OCI-M1 (cell line): ENCODE measurements around the gene CACNA2D2.
A peak's percentile ranks its signal among the peaks of the same experiment; 100 is the strongest.

Experiments used
- DNase-seq: peaks from one replicate; lab custom pipeline; 2025; lab: John Stamatoyannopoulos, UW

The CACNA2D2 gene

GRCh38 chr3:50347187-50347813, 156.1 kb downstream of the CACNA2D2 start:
- DNase-seq, result peak; percentile 71

- DNase-seq, result no peak
Observed at GRCh38 chr3:50345586-50346234, 157.7 kb downstream of the CACNA2D2 start, which contains the start of gene ZMYND10. Gene ZMYND10 (minus strand): TSS chr3:50345732. CDS start chr3:50345579, 153 bp downstream.

GRCh38 chr3:50345008-50345407, 158.4 kb downstream of the CACNA2D2 start:
- DNase-seq, result no peak

- no peak for DNase-seq
Observed at GRCh38 chr3:50342813-50343633, 160.4 kb downstream of the CACNA2D2 start.

- no peak for DNase-seq
Observed at GRCh38 chr3:50341996-50342650, 161.3 kb downstream of the CACNA2D2 start.

GRCh38 chr3:50341537-50341936, 161.9 kb downstream of the CACNA2D2 start:
- no peak for DNase-seq

- peak; percentile 82 for DNase-seq
Observed at GRCh38 chr3:50340448-50341329, 162.7 kb downstream of the CACNA2D2 start, which contains the start of gene RASSF1. Gene RASSF1 (minus strand): TSS chr3:50340836. CDS start chr3:50340805, 31 bp downstream.

- peak; percentile 51 for DNase-seq
Observed at GRCh38 chr3:50340147-50340447, 163.3 kb downstream of the CACNA2D2 start.

- DNase-seq, result peak; percentile 46
Observed at GRCh38 chr3:50339485-50340146, 163.8 kb downstream of the CACNA2D2 start.

GRCh38 chr3:50338965-50339364, 164.5 kb downstream of the CACNA2D2 start:
- peak; percentile 68 for DNase-seq

- peak; percentile 97 for DNase-seq
Observed at GRCh38 chr3:50337175-50337861, 166.1 kb downstream of the CACNA2D2 start.

- DNase-seq, result peak; percentile 45
Observed at GRCh38 chr3:50336452-50337174, 166.8 kb downstream of the CACNA2D2 start.

- no peak for DNase-seq
Observed at GRCh38 chr3:50334339-50335075, 168.9 kb downstream of the CACNA2D2 start.

GRCh38 chr3:50333744-50334328, 169.6 kb downstream of the CACNA2D2 start:
- DNase-seq, result no peak

- DNase-seq, result no peak
Observed at GRCh38 chr3:50331364-50331907, 172.0 kb downstream of the CACNA2D2 start.

- DNase-seq, result no peak
Observed at GRCh38 chr3:50330330-50330729, 173.1 kb downstream of the CACNA2D2 start.

- DNase-seq, result peak; percentile 96
Observed at GRCh38 chr3:50327943-50328691, 175.3 kb downstream of the CACNA2D2 start, which contains the start of gene TUSC2. Gene TUSC2 (minus strand): TSS chr3:50328223. CDS start chr3:50328099, 124 bp downstream.
